HEK293T (cell line): ENCODE data around the gene GARIN5A.

Experiments used
- ARNT ChIP-seq: fragments of 450-650 bp; IDR thresholded peaks from 2 replicates; pipeline ENCODE4 v1.6.1; 2017; ENCODE audit warnings: mild to moderate bottlenecking
- HDGF ChIP-seq: fragments of 450-650 bp; IDR thresholded peaks from 2 replicates; pipeline ENCODE4 v1.6.1; 2017; ENCODE audit warnings: antibody characterized with exemption, borderline replicate concordance
- SP1 ChIP-seq: fragments of 450-650 bp; IDR thresholded peaks from 2 replicates; pipeline ENCODE4 v1.6.1; 2017

- no peak for TF ChIP-seq SP1
- no peak for TF ChIP-seq ARNT
- no peak for TF ChIP-seq HDGF
Observed at GRCh38 chr19:50458396-50459066, 18.1 kb downstream of the GARIN5A start.
